Endothelial cell (in vitro differentiated cells): ENCODE data around the gene VASP. TPM values are rescaled to one million over a fixed set of nuclear protein-coding genes. Genes with fewer than 3 reads are reported as not detected.
A peak's percentile ranks its signal among the peaks of the same experiment; 100 is the strongest.

ENCODE experiments used
- DNase-seq: peaks from one replicate; pipeline ENCODE4 v3.0.0; 2021; ENCODE audit warnings: low spot score
- H3K27ac Mint-ChIP-seq: one replicate; pipeline ENCODE4 v1.8.0; 2021; ENCODE audit warnings: mixed read lengths, inconsistent platforms; ENCODE audit not compliant: unreplicated experiment
- H3K27me3 Mint-ChIP-seq: one replicate; pipeline ENCODE4 v1.8.0; 2021; ENCODE audit warnings: mild to moderate bottlenecking, moderate library complexity, mixed read lengths, inconsistent platforms; ENCODE audit not compliant: unreplicated experiment
- H3K36me3 Mint-ChIP-seq: one replicate; pipeline ENCODE4 v1.8.0; 2021; ENCODE audit warnings: mild to moderate bottlenecking, low read depth, mixed read lengths, inconsistent platforms; ENCODE audit not compliant: unreplicated experiment
- H3K4me1 Mint-ChIP-seq: one replicate; pipeline ENCODE4 v1.8.0; 2021; ENCODE audit warnings: mild to moderate bottlenecking, mixed read lengths, inconsistent platforms; ENCODE audit not compliant: unreplicated experiment
- H3K4me3 Mint-ChIP-seq: one replicate; pipeline ENCODE4 v1.8.0; 2021; ENCODE audit warnings: mild to moderate bottlenecking, mixed read lengths, inconsistent platforms; ENCODE audit not compliant: unreplicated experiment
- H3K9me3 Mint-ChIP-seq: one replicate; pipeline ENCODE4 v1.8.0; 2021; ENCODE audit warnings: mixed read lengths, inconsistent platforms; ENCODE audit not compliant: unreplicated experiment
- total RNA-seq: library from RNA; stranded (reverse); fragmentation: NEBNext Ultra II Directional; extraction: Animal tissue kit (Norgen Biotek cat#: 25700); gene quantifications from one replicate; pipeline ENCODE4 v1.2.1, GENCODE V29; 2021; ENCODE audit not compliant: unreplicated experiment
- TF ChIP-seq, protein P1 (sequence below): fragments of 200-600 bp; sonication (generic); IDR thresholded peaks from one replicate; pipeline ENCODE4 v1.5.0; 2021; ENCODE audit warnings: antibody characterized with exemption; ENCODE audit not compliant: unreplicated experiment

The VASP gene
- total RNA-seq, 1 donor from 2014 or later, result 246 TPM

DNA sequence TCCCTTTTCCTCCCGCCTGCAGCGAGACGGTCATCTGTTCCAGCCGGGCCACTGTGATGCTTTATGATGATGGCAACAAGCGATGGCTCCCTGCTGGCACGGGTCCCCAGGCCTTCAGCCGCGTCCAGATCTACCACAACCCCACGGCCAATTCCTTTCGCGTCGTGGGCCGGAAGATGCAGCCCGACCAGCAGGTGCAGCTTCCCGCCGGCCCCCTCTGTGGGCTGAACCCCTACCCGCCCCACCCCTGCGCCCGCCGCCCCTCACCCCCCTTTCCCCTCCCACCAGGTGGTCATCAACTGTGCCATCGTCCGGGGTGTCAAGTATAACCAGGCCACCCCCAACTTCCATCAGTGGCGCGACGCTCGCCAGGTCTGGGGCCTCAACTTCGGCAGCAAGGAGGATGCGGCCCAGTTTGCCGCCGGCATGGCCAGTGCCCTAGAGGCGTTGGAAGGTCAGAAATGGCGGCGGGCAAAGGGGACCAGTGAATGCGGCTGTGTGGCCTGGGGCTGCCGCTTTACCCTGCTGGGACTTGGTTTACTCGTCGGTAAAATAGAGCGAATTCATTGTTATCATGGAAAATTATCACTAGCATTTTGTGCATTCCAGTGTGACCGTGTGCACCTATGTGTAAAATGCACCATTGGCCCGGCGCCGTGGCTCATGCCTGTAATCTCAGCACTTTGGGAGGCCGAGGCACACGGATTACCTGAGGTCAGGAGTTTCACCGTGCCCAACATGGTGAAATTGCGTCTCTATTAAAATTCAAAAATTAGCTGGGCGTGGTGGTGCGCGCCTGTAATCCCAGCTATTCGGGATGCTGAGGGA lies 10.6 kb downstream of the VASP start:
- Mint-ChIP-seq H3K9me3 (no peaks in the 10 kb centered on the region), H3K36me3 (peaks cover 22% of the 10 kb centered on the region), H3K4me3 (peak overlapping the region; percentile 70), H3K4me1 (peaks cover 33% of the 10 kb centered on the region), H3K27me3 (peaks cover 10% of the 10 kb centered on the region), H3K27ac (peak overlapping the region; percentile 86)
- TF ChIP-seq, protein P1, sequence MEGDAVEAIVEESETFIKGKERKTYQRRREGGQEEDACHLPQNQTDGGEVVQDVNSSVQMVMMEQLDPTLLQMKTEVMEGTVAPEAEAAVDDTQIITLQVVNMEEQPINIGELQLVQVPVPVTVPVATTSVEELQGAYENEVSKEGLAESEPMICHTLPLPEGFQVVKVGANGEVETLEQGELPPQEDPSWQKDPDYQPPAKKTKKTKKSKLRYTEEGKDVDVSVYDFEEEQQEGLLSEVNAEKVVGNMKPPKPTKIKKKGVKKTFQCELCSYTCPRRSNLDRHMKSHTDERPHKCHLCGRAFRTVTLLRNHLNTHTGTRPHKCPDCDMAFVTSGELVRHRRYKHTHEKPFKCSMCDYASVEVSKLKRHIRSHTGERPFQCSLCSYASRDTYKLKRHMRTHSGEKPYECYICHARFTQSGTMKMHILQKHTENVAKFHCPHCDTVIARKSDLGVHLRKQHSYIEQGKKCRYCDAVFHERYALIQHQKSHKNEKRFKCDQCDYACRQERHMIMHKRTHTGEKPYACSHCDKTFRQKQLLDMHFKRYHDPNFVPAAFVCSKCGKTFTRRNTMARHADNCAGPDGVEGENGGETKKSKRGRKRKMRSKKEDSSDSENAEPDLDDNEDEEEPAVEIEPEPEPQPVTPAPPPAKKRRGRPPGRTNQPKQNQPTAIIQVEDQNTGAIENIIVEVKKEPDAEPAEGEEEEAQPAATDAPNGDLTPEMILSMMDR, result no peak
- DNase-seq, result no peak

GRCh38 chr19:45518469-45518826 lies 11.2 kb downstream of the VASP start:
- H3K9me3 Mint-ChIP-seq, result no peaks in the 10 kb centered on the region

GRCh38 chr19:45522010-45522941 lies 15.0 kb downstream of the VASP start:
- H3K9me3 Mint-ChIP-seq, result no peaks in the 10 kb centered on the region
- TF ChIP-seq, protein P1, result no peak
- H3K27me3 Mint-ChIP-seq, result peaks cover 13% of the 10 kb centered on the region
- H3K4me3 Mint-ChIP-seq, result peak overlapping the region; percentile 31
- H3K36me3 Mint-ChIP-seq, result peaks cover 32% of the 10 kb centered on the region
- no peak overlapping the region for H3K27ac Mint-ChIP-seq
- DNase-seq, result no peak
- peaks cover 2% of the 10 kb centered on the region for H3K4me1 Mint-ChIP-seq

More at GRCh38 chr19:45518469-45518826, 11.2 kb downstream of the VASP start:
- DNase-seq, result no peak
- Mint-ChIP-seq H3K4me3 (no peak overlapping the region), H3K4me1 (peaks cover 27% of the 10 kb centered on the region), H3K27ac (no peak overlapping the region), H3K36me3 (peaks cover 25% of the 10 kb centered on the region), H3K27me3 (peaks cover 12% of the 10 kb centered on the region)
- TF ChIP-seq, protein P1, result no peak

- H3K4me1 Mint-ChIP-seq, result peaks cover 11% of the 10 kb centered on the region
- TF ChIP-seq, protein P1, result peak; percentile 82
- peaks cover 33% of the 10 kb centered on the region for H3K36me3 Mint-ChIP-seq
- peaks cover 15% of the 10 kb centered on the region for H3K27me3 Mint-ChIP-seq
- H3K9me3 Mint-ChIP-seq, result no peaks in the 10 kb centered on the region
- H3K4me3 Mint-ChIP-seq, result peak overlapping the region; percentile 56
- peak; percentile 74 for DNase-seq
- H3K27ac Mint-ChIP-seq, result peak overlapping the region; percentile 48
These were observed 16.5 kb downstream of the VASP start for GRCh38 chr19:45523642-45524256.
